Aorta (tissue), 5 donors: ENCODE data around the gene HBG1. TPM values are rescaled to one million over a fixed set of nuclear protein-coding genes. Genes with fewer than 3 reads are reported as not detected.

ENCODE experiments used
- ATAC-seq: fragments of 200-7000 bp; cut with Tn5 transposase; one replicate; pipeline ENCODE4 v1.9.1; 2022; ENCODE audit warnings: moderate library complexity; ENCODE audit not compliant: low FRiP score
- DNase-seq, 2 donors: peaks; one replicate each; pipeline ENCODE4 v3.0.0-alpha.2; 2020
- H3K27ac ChIP-seq, 2 donors: one replicate each; pipeline ENCODE4 v1.5.1; 2013; ENCODE audit warnings: low read length in 2 of 2, mild to moderate bottlenecking in 2 of 2, moderate library complexity in 2 of 2, control low read depth in 1 of 2, inconsistent platforms in 1 of 2, low read depth in 1 of 2
- H3K27me3 ChIP-seq, 2 donors: one replicate each; pipeline ENCODE4 v1.6.1; 2013; ENCODE audit warnings: control low read depth in 1 of 2, low read length in 1 of 2, mild to moderate bottlenecking in 1 of 2, moderate library complexity in 1 of 2; ENCODE audit not compliant: insufficient read depth in 2 of 2, control insufficient read depth in 1 of 2
- H3K36me3 ChIP-seq, 2 donors: one replicate each; pipeline ENCODE4 v1.6.1; 2013; ENCODE audit warnings: control low read depth in 1 of 2, low read length in 1 of 2, mild to moderate bottlenecking in 1 of 2; ENCODE audit not compliant: insufficient read depth in 2 of 2, control insufficient read depth in 1 of 2
- H3K4me1 ChIP-seq, 2 donors: one replicate each; pipeline ENCODE4 v1.6.1; 2013; ENCODE audit warnings: low read length in 2 of 2, control low read depth in 1 of 2, mild to moderate bottlenecking in 1 of 2, moderate library complexity in 1 of 2; ENCODE audit not compliant: insufficient read depth in 2 of 2, control insufficient read depth in 1 of 2
- H3K4me3 ChIP-seq, 2 donors: one replicate each; pipeline ENCODE4 v1.5.1; 2013; ENCODE audit warnings: low read length in 2 of 2, control low read depth in 1 of 2, mild to moderate bottlenecking in 1 of 2
- H3K9me3 ChIP-seq: one replicate; pipeline ENCODE4 v1.6.1; 2013; ENCODE audit warnings: mild to moderate bottlenecking, low read length; ENCODE audit not compliant: control insufficient read depth
- WGBS, 2 donors: extraction: QIAGEN DNeasy Blood & Tissue Kit; methylation state at CpG; one replicate each; pipeline ENCODE4 v1.1.7; 2013; 5-methylcytosine and 5-hydroxymethylcytosine counted together
- intact Hi-C, 2 donors: fragments of 100-400 bp; cut with DNase I; formaldehyde crosslinking; loops; one replicate each; pipeline versions ENCODE4 v1.14.2 to v1.15.0; 2022
- polyA plus RNA-seq, 2 donors: library from polyadenylated mRNA; stranded (reverse); fragments of 200-250 nt; gene quantifications; one replicate each; pipeline ENCODE4 v1.2.3, GENCODE V29; 2013
- total RNA-seq, 2 donors: library from RNA; stranded (reverse); fragmentation: NEBNext Ultra II Directional; extraction: Animal tissue kit (Norgen Biotek cat#: 25700); gene quantifications; one replicate each; pipeline ENCODE4 v1.2.1, GENCODE V29; 2021
- donor health status: healthy with polysubstance abuse.
- donor health status: Bipolar disorder and iron deficiency.
- donor health status: DM: no; HTN: no; CAD: no.
- donor health status: DM: no; HTN: no; CAD: no.
- donor health status: DM: yes; HTN: yes; CAD: no.

The HBG1 gene
- total and polyA plus RNA-seq, 4 donors, result not detected

DNA sequence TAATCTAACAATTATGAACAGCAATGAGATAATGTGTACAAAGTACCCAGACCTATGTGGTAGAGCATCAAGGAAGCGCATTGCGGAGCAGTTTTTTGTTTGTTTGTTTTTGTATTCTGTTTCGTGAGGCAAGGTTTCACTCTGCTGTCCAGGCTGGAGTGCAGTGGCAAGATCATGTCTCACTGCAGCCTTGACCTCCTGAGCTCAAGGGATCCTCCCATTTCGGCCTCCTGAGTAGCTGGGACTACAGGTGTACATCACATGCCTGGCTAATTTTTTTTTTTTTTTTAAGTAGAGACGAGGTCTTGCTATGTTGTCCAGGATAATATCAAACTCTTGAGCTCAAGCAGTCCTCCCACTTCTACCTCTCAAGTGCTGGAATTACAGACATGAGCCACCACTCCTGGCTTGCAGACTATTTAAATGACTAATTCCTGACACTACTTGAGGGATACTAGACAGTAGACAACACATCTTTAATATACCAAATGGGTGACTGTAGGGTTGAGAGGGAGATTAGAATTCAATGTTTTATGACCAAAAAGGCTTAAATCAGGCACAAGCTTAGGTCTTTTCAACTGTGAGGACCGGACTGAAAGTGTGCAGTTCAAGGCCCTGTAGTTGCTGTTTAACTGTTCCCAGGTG, 39.4 kb upstream of the HBG1 start:
- Histone ChIP-seq H3K4me1 (no peaks in the 10 kb centered on the region), H3K9me3 (no peaks in the 10 kb centered on the region), H3K4me3 (no peak overlapping the region), H3K27me3 (no peaks in the 10 kb centered on the region), H3K27ac (no peak overlapping the region), H3K36me3 (no peaks in the 10 kb centered on the region)
- 85 to 88% methylated on average over 6 of the region's 6 CpGs for WGBS, 2 donors
- DNase-seq (no peak), ATAC-seq (no peak)
- intact Hi-C loops, result no loop called here

DNA sequence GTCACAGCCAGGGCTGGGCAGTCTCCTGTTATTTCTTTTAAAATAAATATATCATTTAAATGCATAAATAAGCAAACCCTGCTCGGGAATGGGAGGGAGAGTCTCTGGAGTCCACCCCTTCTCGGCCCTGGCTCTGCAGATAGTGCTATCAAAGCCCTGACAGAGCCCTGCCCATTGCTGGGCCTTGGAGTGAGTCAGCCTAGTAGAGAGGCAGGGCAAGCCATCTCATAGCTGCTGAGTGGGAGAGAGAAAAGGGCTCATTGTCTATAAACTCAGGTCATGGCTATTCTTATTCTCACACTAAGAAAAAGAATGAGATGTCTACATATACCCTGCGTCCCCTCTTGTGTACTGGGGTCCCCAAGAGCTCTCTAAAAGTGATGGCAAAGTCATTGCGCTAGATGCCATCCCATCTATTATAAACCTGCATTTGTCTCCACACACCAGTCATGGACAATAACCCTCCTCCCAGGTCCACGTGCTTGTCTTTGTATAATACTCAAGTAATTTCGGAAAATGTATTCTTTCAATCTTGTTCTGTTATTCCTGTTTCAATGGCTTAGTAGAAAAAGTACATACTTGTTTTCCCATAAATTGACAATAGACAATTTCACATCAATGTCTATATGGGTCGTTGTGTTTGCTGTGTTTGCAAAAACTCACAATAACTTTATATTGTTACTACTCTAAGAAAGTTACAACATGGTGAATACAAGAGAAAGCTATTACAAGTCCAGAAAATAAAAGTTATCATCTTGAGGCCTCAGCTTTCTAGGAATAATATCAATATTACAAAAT, 38.6 kb upstream of the HBG1 start:
- Histone ChIP-seq H3K4me1 (no peaks in the 10 kb centered on the region), H3K9me3 (no peaks in the 10 kb centered on the region), H3K27ac (no peak overlapping the region), H3K27me3 (no peaks in the 10 kb centered on the region), H3K4me3 (no peak overlapping the region), H3K36me3 (no peaks in the 10 kb centered on the region)
- ATAC-seq (no peak), DNase-seq (no peak)
- intact Hi-C loops, result no loop called here
- 67 to 68% methylated on average over 7 of the region's 7 CpGs for WGBS, 2 donors

DNA sequence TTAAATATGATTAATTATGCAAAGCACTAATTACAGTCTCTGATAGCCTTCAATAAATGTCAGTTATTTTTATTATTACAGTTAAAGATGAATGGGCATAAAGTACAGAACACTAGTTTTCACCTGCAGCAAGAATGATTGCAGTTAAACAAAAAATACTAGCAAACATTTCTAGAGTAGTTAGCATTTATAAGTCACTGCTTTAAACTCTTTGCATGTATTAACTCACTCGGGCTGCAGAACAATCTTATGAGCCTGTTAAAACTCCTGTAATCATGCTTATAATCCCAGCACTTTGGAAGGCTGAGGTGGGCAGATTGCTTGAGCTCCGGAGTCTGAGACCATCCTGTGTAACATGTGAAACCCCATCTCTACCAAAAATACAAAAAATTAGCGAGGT, 37.2 kb upstream of the HBG1 start:
- no peak overlapping the region for H3K4me3 ChIP-seq
- no peak overlapping the region for H3K27ac ChIP-seq
- no peaks in the 10 kb centered on the region for H3K9me3 ChIP-seq
- no peaks in the 10 kb centered on the region for H3K27me3 ChIP-seq
- no peaks in the 10 kb centered on the region for H3K36me3 ChIP-seq
- ATAC-seq (no peak), DNase-seq (no peak)
- no peaks in the 10 kb centered on the region for H3K4me1 ChIP-seq
- 77 to 78% methylated on average over 3 of the region's 3 CpGs for WGBS, 2 donors
- intact Hi-C loops, result no loop called here

DNA sequence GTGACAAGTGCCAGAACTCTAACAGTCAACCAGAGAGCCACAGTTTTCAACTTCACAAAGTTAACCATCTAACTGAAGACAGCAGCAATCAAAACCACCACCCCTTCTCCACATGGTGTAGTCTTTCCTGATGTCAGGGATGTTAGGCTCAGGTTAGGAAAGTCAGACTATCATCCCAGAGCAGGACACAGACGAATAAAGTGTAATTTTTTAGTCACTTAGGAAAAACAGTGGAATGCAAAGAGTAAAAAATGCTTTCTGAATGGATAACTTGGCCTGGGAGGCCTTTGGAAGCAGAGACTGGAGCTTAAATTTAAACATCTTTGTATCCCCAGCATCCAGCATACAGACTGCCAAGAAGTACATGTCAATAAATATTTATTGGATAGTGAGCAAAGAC, 36.7 kb upstream of the HBG1 start:
- intact Hi-C loops, result no loop called here
- H3K4me1 ChIP-seq, result no peaks in the 10 kb centered on the region
- ATAC-seq, result no peak
- no peaks in the 10 kb centered on the region for H3K27me3 ChIP-seq
- H3K27ac ChIP-seq, result no peak overlapping the region
- H3K4me3 ChIP-seq, result no peak overlapping the region
- WGBS, 2 donors, result 11 to 23% methylated on average over 1 of the region's 1 CpG
- no peaks in the 10 kb centered on the region for H3K36me3 ChIP-seq
- DNase-seq, result no peak
- H3K9me3 ChIP-seq, result no peaks in the 10 kb centered on the region

DNA sequence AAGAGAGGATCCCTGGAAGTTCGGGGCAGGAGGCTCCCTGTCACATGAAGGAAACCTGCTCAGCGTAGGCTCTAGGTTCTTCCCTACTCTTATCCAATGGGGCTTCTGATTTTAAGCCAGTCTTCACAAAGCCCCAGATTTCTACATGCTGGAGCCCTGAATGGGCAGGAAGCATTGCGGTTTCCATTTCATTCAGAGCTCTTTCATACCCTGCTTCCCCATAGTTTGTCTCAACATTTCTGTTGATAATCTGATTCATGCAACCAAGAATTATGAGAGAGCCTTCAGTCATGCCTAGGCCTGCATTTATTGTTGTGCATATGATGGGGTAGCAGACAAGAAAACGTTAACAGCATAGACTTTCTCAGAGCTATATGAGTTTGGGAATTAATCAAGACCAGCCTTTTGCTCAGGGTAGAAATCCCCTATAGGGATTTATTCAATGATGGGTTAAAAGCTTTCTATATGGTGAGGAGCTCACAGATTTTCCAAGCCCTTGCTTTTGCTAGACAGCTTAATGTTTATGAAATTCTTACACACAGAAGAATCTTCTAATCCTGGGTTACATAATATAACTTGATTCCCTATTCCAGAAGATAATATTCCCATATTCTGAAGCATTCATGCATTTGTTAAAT, 36.2 kb upstream of the HBG1 start:
- no peaks in the 10 kb centered on the region for H3K4me1 ChIP-seq
- no peaks in the 10 kb centered on the region for H3K9me3 ChIP-seq
- intact Hi-C loops, result no loop called here
- DNase-seq, result no peak
- ATAC-seq, result no peak
- no peak overlapping the region for H3K4me3 ChIP-seq
- no peak overlapping the region for H3K27ac ChIP-seq
- WGBS, 2 donors, result 86% methylated on average over 4 of the region's 4 CpGs
- H3K27me3 ChIP-seq, result no peaks in the 10 kb centered on the region
- H3K36me3 ChIP-seq, result no peaks in the 10 kb centered on the region

DNA sequence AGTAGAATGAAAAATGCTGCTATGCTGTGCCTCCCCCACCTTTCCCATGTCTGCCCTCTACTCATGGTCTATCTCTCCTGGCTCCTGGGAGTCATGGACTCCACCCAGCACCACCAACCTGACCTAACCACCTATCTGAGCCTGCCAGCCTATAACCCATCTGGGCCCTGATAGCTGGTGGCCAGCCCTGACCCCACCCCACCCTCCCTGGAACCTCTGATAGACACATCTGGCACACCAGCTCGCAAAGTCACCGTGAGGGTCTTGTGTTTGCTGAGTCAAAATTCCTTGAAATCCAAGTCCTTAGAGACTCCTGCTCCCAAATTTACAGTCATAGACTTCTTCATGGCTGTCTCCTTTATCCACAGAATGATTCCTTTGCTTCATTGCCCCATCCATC, 35.0 kb upstream of the HBG1 start:
- H3K4me1 ChIP-seq, result no peaks in the 10 kb centered on the region
- no peaks in the 10 kb centered on the region for H3K9me3 ChIP-seq
- intact Hi-C loops, result no loop called here
- no peak for ATAC-seq
- DNase-seq, result no peak
- no peaks in the 10 kb centered on the region for H3K27me3 ChIP-seq
- WGBS, 2 donors, result 72 to 87% methylated on average over 2 of the region's 2 CpGs
- H3K4me3 ChIP-seq, result no peak overlapping the region
- H3K27ac ChIP-seq, result no peak overlapping the region
- H3K36me3 ChIP-seq, result no peaks in the 10 kb centered on the region

DNA sequence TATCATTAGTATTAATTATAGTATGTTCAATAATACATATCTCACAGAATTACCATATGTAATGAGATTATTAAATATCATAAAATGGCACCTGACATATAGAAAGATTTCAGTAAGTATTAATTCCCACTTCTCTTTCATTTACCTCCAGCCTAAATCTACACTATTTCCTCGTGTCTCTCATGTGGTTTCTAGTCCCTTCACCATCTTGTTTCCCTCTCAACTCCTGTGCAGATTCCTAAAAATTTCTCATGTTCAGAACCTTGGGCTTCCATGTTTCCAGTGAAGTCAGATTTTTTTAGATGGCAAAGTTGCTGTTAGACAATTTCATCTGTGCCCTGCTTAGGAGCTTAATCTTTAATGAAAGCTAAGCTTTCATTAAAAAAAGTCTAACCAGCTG, 34.2 kb upstream of the HBG1 start:
- no peak for DNase-seq
- no peak overlapping the region for H3K4me3 ChIP-seq
- 72 to 78% methylated on average over 1 of the region's 1 CpG for WGBS, 2 donors
- ATAC-seq, result no peak
- H3K27me3 ChIP-seq, result no peaks in the 10 kb centered on the region
- H3K36me3 ChIP-seq, result no peaks in the 10 kb centered on the region
- no peaks in the 10 kb centered on the region for H3K4me1 ChIP-seq
- no peak overlapping the region for H3K27ac ChIP-seq
- intact Hi-C loops, result no loop called here
- H3K9me3 ChIP-seq, result no peaks in the 10 kb centered on the region

DNA sequence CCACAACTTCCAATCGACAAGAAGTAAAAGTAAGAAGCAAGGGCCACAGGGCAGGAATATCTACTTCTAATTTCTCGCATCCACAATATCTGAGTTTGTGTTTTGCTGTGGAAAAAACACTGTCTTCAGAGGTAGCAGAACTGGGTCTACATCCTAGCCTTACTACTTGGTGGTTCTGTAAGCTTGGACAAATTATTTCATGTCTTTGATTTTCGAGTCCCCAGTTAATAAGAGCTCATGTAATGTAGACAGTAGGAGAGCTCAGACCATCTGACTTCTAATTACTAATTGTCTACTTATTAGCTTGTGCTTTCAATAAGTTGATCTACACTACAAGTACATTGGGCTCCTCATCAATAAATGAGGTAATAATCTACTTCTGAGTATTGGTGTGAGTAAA, 33.4 kb upstream of the HBG1 start:
- intact Hi-C loops, result no loop called here
- DNase-seq (no peak), ATAC-seq (no peak)
- Histone ChIP-seq H3K36me3 (no peaks in the 10 kb centered on the region), H3K4me1 (no peaks in the 10 kb centered on the region), H3K27me3 (no peaks in the 10 kb centered on the region), H3K4me3 (no peak overlapping the region), H3K27ac (no peak overlapping the region), H3K9me3 (no peaks in the 10 kb centered on the region)
- 82 to 94% methylated on average over 3 of the region's 3 CpGs for WGBS, 2 donors

DNA sequence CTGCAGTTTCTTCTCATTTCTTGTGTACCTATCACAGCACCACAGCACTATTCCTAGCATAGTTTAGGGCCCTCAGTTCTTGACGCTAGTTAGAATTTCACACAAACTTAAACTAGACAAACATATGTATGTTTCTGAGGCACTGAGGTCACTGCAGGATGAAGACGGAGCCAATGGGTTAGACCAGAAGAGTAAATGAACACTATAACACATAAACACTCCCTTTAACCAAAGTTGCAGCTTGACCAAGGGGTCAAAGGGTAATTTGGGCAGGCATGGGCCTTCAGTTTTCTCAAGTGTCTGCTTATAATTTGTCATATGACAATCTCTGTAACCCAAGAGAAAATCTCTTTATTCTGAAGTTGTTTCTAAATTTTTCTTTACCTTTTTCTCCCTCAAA, 33.0 kb upstream of the HBG1 start:
- H3K4me1 ChIP-seq, result no peaks in the 10 kb centered on the region
- no peaks in the 10 kb centered on the region for H3K36me3 ChIP-seq
- H3K27me3 ChIP-seq, result no peaks in the 10 kb centered on the region
- no peaks in the 10 kb centered on the region for H3K9me3 ChIP-seq
- ATAC-seq (no peak), DNase-seq (no peak)
- no peak overlapping the region for H3K27ac ChIP-seq
- H3K4me3 ChIP-seq, result no peak overlapping the region
- WGBS, 2 donors, result 73 to 83% methylated on average over 2 of the region's 2 CpGs
- intact Hi-C loops, result no loop called here
